Transverse colon (tissue), 4 donors: ENCODE measurements around the gene PLA2G12A. TPM values are rescaled to one million over a fixed set of nuclear protein-coding genes. Genes with fewer than 3 reads are reported as not detected.

Experiments used
- DNase-seq: peaks from one replicate; pipeline ENCODE4 v3.0.0-alpha.2; 2019
- H3K27ac ChIP-seq, 4 donors: fragments of 200-600 bp; sonication (generic); 2 replicates each; pipeline ENCODE4 v1.5.1; 2016 to 2018; ENCODE audit warnings: inconsistent platforms in 4 of 4
- H3K27me3 ChIP-seq: fragments of 200-600 bp; sonication (generic); 2 replicates; pipeline ENCODE4 v1.5.1; 2017; ENCODE audit warnings: inconsistent platforms
- H3K36me3 ChIP-seq, 4 donors: fragments of 200-600 bp; sonication (generic); 2 replicates each; pipeline ENCODE4 v1.5.1; 2017 to 2019; ENCODE audit warnings: inconsistent platforms in 4 of 4
- H3K4me1 ChIP-seq, 4 donors: fragments of 200-600 bp; sonication (generic); 2 replicates each; pipeline ENCODE4 v1.5.1; 2017 to 2020; ENCODE audit warnings: inconsistent platforms in 4 of 4
- H3K4me3 ChIP-seq, 4 donors: fragments of 200-600 bp; sonication (generic); 1 replicate in 1 of 4; 2 replicates in 3 of 4; pipeline versions ENCODE4 v1.5.1 to v1.6.1; 2017 to 2019; ENCODE audit warnings: inconsistent platforms in 4 of 4
- H3K9me3 ChIP-seq, 2 donors: fragments of 200-600 bp; sonication (generic); 2 replicates each; pipeline ENCODE4 v1.5.1; 2017 to 2019; ENCODE audit warnings: inconsistent platforms in 2 of 2
- EP300 ChIP-seq: sonication (generic); formaldehyde crosslinking; IDR thresholded peaks from one replicate; pipeline ENCODE4 v1.6.1; 2017; ENCODE audit warnings: antibody characterized with exemption, low read depth
- POLR2A ChIP-seq: fragments of 450-650 bp; IDR thresholded peaks from one replicate; pipeline ENCODE4 v1.6.1; 2016; ENCODE audit warnings: antibody characterized with exemption, mild to moderate bottlenecking, moderate library complexity
- POLR2AphosphoS5 ChIP-seq, 3 donors: sonication (generic); formaldehyde crosslinking; IDR thresholded peaks; one replicate each; pipeline ENCODE4 v1.6.1; 2016; ENCODE audit warnings: antibody characterized with exemption in 3 of 3
- WGBS, 2 donors: methylation state at CpG; one replicate each; pipeline ENCODE4 v1.1.5; 2018; ENCODE audit warnings: low coverage in 1 of 2; 5-methylcytosine and 5-hydroxymethylcytosine counted together
- in situ Hi-C, 4 donors: fragments of 200-750 bp; cut with MboI; loops; one replicate each; pipeline versions ENCODE4 v1.15.0 to v1.15.1; 2017; ENCODE audit warnings: low sequenced_read_pairs in 3 of 4, low pct_ligation_motif_present in 1 of 4, low pct_unique_long_range_greater_than_20kb in 1 of 4
- intact Hi-C: fragments of 100-400 bp; cut with DNase I; formaldehyde crosslinking; loops from one replicate; pipeline ENCODE4 v1.15.1; 2023; ENCODE audit warnings: low total_unique reads
- small RNA-seq, 4 donors: library from RNA; depleted of rRNA; stranded (forward); fragments of <200 nt; gene quantifications; one replicate each; pipeline ENCODE3, GENCODE V24; 2016
- total RNA-seq, 4 donors: library from RNA; depleted of rRNA; stranded (reverse); fragments of >200 nt; gene quantifications; one replicate each; pipeline ENCODE4 v1.1.0, GENCODE V29; 2016
- TF ChIP-seq, protein P1 (sequence below), 5 experiments: fragments of 200-600 bp in 3 of 5; fragments of 450-650 bp in 2 of 5; sonication (generic) in 3 of 5; IDR thresholded peaks; 1 replicate in 2 of 5; 2 replicates in 3 of 5; pipeline ENCODE4 v1.5.1; 2016 to 2017; ENCODE audit warnings: antibody characterized with exemption in 5 of 5, inconsistent platforms in 3 of 5, mild to moderate bottlenecking in 2 of 5, moderate library complexity in 1 of 5

The PLA2G12A gene
- total RNA-seq, 4 donors from 2014 or later, result 17.3 to 42.6 (median 29.7) TPM

DNA sequence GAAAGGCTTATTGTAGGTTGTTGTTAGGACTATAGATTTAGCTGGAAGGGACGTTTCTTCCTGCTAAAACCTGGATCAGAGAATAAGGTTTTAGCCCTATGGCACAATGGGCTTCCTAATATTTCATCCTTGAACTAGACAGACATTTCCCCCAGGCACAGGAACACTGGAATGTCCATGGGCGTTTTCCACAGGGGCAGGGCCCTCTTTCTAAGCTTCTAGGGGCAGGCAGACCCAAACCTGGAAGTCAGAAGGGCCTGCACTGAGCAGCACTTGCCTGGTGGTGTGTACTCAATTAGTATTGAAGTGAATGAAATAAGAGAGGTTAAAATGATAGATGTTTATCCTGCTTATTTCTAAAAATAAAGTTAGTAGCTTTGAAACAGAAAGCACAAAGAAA, 67.8 kb downstream of the PLA2G12A start:
- no peak for TF ChIP-seq POLR2A
- no peak for TF ChIP-seq POLR2AphosphoS5 (IDR thresholded peaks at IDR 0.05)
- TF ChIP-seq EP300, result no peak
- TF ChIP-seq, protein P1, sequence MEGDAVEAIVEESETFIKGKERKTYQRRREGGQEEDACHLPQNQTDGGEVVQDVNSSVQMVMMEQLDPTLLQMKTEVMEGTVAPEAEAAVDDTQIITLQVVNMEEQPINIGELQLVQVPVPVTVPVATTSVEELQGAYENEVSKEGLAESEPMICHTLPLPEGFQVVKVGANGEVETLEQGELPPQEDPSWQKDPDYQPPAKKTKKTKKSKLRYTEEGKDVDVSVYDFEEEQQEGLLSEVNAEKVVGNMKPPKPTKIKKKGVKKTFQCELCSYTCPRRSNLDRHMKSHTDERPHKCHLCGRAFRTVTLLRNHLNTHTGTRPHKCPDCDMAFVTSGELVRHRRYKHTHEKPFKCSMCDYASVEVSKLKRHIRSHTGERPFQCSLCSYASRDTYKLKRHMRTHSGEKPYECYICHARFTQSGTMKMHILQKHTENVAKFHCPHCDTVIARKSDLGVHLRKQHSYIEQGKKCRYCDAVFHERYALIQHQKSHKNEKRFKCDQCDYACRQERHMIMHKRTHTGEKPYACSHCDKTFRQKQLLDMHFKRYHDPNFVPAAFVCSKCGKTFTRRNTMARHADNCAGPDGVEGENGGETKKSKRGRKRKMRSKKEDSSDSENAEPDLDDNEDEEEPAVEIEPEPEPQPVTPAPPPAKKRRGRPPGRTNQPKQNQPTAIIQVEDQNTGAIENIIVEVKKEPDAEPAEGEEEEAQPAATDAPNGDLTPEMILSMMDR (IDR thresholded peaks at IDR 0.05), result no peak
- no peaks in the 10 kb centered on the region for H3K9me3 ChIP-seq
- in situ Hi-C loops (no loop called here), intact Hi-C loops (no loop called here)
- no peaks in the 10 kb centered on the region for H3K36me3 ChIP-seq
- H3K27me3 ChIP-seq, result no peaks in the 10 kb centered on the region
- no peak overlapping the region for H3K4me3 ChIP-seq
- 67 to 80% methylated on average over 2 of the region's 2 CpGs for WGBS, 2 donors
- DNase-seq, result no peak
- H3K4me1 ChIP-seq, result no peaks in the 10 kb centered on the region
- no peak overlapping the region for H3K27ac ChIP-seq

Small RNA genes within 50 kb of the gene (small RNA-seq; reads per million reads assigned to genes)
- 0 to 3.3 (median 1.5) reads per million in 4 donors for gene HIGD1AP14

Other genes with a start within 250 kb of the PLA2G12A start
- gene MCUB, start 169.8 kb downstream of the PLA2G12A start, total RNA-seq, result 10 to 100 TPM in 2 of 4 donors, 1 to 10 TPM in 2; 4.6 to 15.7 (median 8.8) TPM
- 10 to 100 TPM; 34.4 to 87.7 (median 58.9) TPM for gene CASP6, start 26.6 kb downstream of the PLA2G12A start, total RNA-seq
- 1 to 10 TPM in 3 of 4 donors, not detected in 1; 1.9 to 5.6 (median 4.1) TPM for gene CFI, start 71.9 kb upstream of the PLA2G12A start, total RNA-seq
- 1 to 10 TPM in 3 of 4 donors, not detected in 1; 1.9 to 8.3 (median 5.3) TPM for gene GAR1, start 85.7 kb upstream of the PLA2G12A start, total RNA-seq
- not detected for gene RRH, start 97.9 kb upstream of the PLA2G12A start, total RNA-seq
- under 1 TPM in 2 of 4 donors, not detected in 2; 0.14 to 0.16 TPM for gene LRIT3, start 118.0 kb upstream of the PLA2G12A start, total RNA-seq
- gene EGF, start 182.8 kb upstream of the PLA2G12A start, total RNA-seq, result 1 to 10 TPM in 2 of 4 donors, under 1 TPM in 2; 0.79 to 3.1 (median 1.1) TPM